Mesenchymal stem cell (in vitro differentiated cells and primary cell): Measurements from ENCODE around the gene ARID3A.
"Not testable (repeated sequence)": the region's sequence is repeated elsewhere in the genome, so short reads cannot be mapped to it uniquely, and the experiment has no call there.

Source experiments
- DNase-seq: peaks from one replicate; pipeline ENCODE4 v3.0.0-alpha.2; 2013
- H2AFZ ChIP-seq: one replicate; pipeline ENCODE4 v1.6.1; 2013; ENCODE audit warnings: low read depth, mild to moderate bottlenecking, control low read depth, inconsistent platforms, low read length, moderate library complexity
- H2AK5ac ChIP-seq: 2 replicates; pipeline ENCODE4 v1.6.1; 2013; ENCODE audit warnings: low read length, moderate library complexity, mild to moderate bottlenecking, inconsistent platforms; ENCODE audit not compliant: severe bottlenecking
- H2BK120ac ChIP-seq: one replicate; pipeline ENCODE4 v1.6.1; 2013; ENCODE audit warnings: low read depth, mild to moderate bottlenecking, inconsistent platforms, low read length, moderate library complexity
- H2BK12ac ChIP-seq, 2 experiments: one replicate each; pipeline ENCODE4 v1.6.1; 2013; ENCODE audit warnings: inconsistent platforms in 2 of 2, low read length in 2 of 2, mild to moderate bottlenecking in 2 of 2, moderate library complexity in 2 of 2, control low read depth in 1 of 2
- H2BK15ac ChIP-seq: one replicate; pipeline ENCODE4 v1.6.1; 2013; ENCODE audit warnings: mild to moderate bottlenecking, low read depth, inconsistent platforms; ENCODE audit not compliant: poor library complexity, severe bottlenecking
- H2BK5ac ChIP-seq: 2 replicates; pipeline ENCODE4 v1.6.1; 2013; ENCODE audit warnings: low read depth, mild to moderate bottlenecking, low read length, control low read depth, inconsistent platforms; ENCODE audit not compliant: poor library complexity, severe bottlenecking
- H3K14ac ChIP-seq, 2 experiments: one replicate each; pipeline ENCODE4 v1.6.1; 2013; ENCODE audit warnings: inconsistent platforms in 2 of 2, low read length in 2 of 2, control low read depth in 1 of 2, mild to moderate bottlenecking in 1 of 2, moderate library complexity in 1 of 2
- H3K18ac ChIP-seq, 2 experiments: one replicate each; pipeline ENCODE4 v1.6.1; 2013; ENCODE audit warnings: inconsistent platforms in 2 of 2, low read length in 2 of 2, control low read depth in 1 of 2, low read depth in 1 of 2, mild to moderate bottlenecking in 1 of 2
- H3K23ac ChIP-seq, 2 experiments: one replicate each; pipeline ENCODE4 v1.6.1; 2013; ENCODE audit warnings: inconsistent platforms in 2 of 2, low read length in 2 of 2, mild to moderate bottlenecking in 2 of 2, moderate library complexity in 2 of 2, control low read depth in 1 of 2
- H3K27ac ChIP-seq: 2 replicates; pipeline ENCODE4 v1.5.1; 2013; ENCODE audit warnings: mild to moderate bottlenecking, moderate library complexity, low read length, control low read depth, inconsistent platforms; ENCODE audit not compliant: poor library complexity, severe bottlenecking
- H3K27me3 ChIP-seq, 2 experiments: 2 replicates each; pipeline versions ENCODE4 v1.6.1 to v1.7.0; 2013; ENCODE audit warnings: low read length in 2 of 2, mild to moderate bottlenecking in 2 of 2, moderate library complexity in 2 of 2, control low read depth in 1 of 2, inconsistent platforms in 1 of 2; ENCODE audit not compliant: control insufficient read depth in 1 of 2, insufficient read depth in 1 of 2
- H3K36me3 ChIP-seq, 2 experiments: 2 replicates each; pipeline versions ENCODE4 v1.6.1 to v1.7.0; 2013; ENCODE audit warnings: low read length in 2 of 2, control low read depth in 1 of 2, inconsistent platforms in 1 of 2, low read depth in 1 of 2, mild to moderate bottlenecking in 1 of 2; ENCODE audit not compliant: insufficient read depth in 2 of 2, control insufficient read depth in 1 of 2
- H3K4ac ChIP-seq, 2 experiments: one replicate each; pipeline ENCODE4 v1.6.1; 2013; ENCODE audit warnings: inconsistent platforms in 2 of 2, low read length in 2 of 2, mild to moderate bottlenecking in 2 of 2, moderate library complexity in 2 of 2, control low read depth in 1 of 2, low read depth in 1 of 2
- H3K4me1 ChIP-seq: 2 replicates; pipeline ENCODE4 v1.6.1; 2013; ENCODE audit warnings: low read depth, low read length, control low read depth; ENCODE audit not compliant: control insufficient read depth, insufficient read depth
- H3K4me2 ChIP-seq: 2 replicates; pipeline ENCODE4 v1.6.1; 2013; ENCODE audit warnings: low read length, mild to moderate bottlenecking, inconsistent platforms; ENCODE audit not compliant: poor library complexity, severe bottlenecking
- H3K4me3 ChIP-seq, 2 experiments: 2 replicates each; pipeline versions ENCODE4 v1.5.1 to v1.7.0; 2013; ENCODE audit warnings: low read length in 2 of 2, mild to moderate bottlenecking in 2 of 2, control low read depth in 1 of 2, low read depth in 1 of 2; ENCODE audit not compliant: insufficient read depth in 1 of 2
- H3K79me1 ChIP-seq: replicated peaks from 2 replicates; pipeline ENCODE4 v1.6.1; 2013; ENCODE audit warnings: mild to moderate bottlenecking, control low read depth, low read length, inconsistent platforms; ENCODE audit not compliant: poor library complexity, severe bottlenecking
- H3K9ac ChIP-seq: 2 replicates; pipeline ENCODE4 v1.7.0; 2013; ENCODE audit warnings: mild to moderate bottlenecking, low read length, moderate library complexity
- H3K9me3 ChIP-seq: 2 replicates; pipeline ENCODE4 v1.7.0; 2013; ENCODE audit warnings: mild to moderate bottlenecking, low read length; ENCODE audit not compliant: control insufficient read depth
- H4K8ac ChIP-seq: one replicate; pipeline ENCODE4 v1.6.1; 2013; ENCODE audit warnings: inconsistent platforms, mild to moderate bottlenecking, low read length, moderate library complexity
- H4K91ac ChIP-seq: one replicate; pipeline ENCODE4 v1.6.1; 2013; ENCODE audit warnings: mild to moderate bottlenecking, low read length, inconsistent platforms
- WGBS: methylation state at CpG from one replicate; pipeline ENCODE4 v1.1.7; 2013; ENCODE audit warnings: mixed read lengths; 5-methylcytosine and 5-hydroxymethylcytosine counted together

The ARID3A gene

DNA sequence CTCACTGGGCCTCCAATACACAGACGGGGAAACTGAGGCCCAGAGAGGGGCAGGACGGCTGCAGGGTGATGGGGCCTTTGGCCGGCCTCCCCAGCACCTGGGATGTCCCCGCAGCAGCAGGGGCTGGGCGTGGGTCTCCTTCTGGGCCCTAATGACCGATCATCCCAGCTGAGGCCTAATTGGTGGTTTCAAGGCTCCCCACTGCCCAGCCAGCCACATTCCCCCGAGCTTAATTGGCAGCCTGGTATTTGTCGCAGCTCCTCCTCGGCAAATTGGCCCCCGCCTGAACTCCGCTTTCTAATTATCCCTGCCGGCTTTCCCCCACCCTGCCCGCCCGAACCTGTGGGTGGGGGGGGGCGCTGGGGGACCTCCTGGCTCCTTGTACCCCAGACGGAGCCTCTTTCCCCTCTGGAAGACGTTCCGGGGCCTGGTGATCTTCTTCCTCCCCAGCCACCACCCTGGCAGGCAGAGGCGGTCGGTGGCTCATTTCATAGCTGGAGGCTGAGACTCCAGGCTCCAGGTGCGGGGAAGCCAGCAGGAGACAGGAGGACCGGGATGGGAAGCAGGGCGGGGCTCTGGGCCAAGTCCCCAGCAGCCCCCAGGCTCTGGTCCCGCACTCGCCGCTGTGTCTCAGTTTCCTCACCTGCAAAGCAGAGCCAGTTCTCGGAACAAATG, 31.1 kb downstream of the ARID3A start:
- Histone ChIP-seq H3K18ac (peak overlapping the region; percentile 97), H3K14ac (peak overlapping the region in 1 of 2 experiments; percentile 19), H3K9ac (no peak overlapping the region), H2AK5ac (peak overlapping the region; percentile 98), H2BK120ac (peak overlapping the region; percentile 100), H4K91ac (peak overlapping the region; percentile 99), H4K8ac (peak overlapping the region; percentile 97), H3K79me1 (peaks cover 4% of the 10 kb centered on the region), H3K4me3 (no peak overlapping the region), H3K36me3 (peaks cover 22 to 43% of the 10 kb centered on the region in 2 experiments), H2AFZ (no peak overlapping the region), H3K4ac (peak overlapping the region; percentile 95 to 96), H3K23ac (peak overlapping the region in 1 of 2 experiments; percentile 85), H2BK12ac (peak overlapping the region; percentile 69 to 92), H2BK5ac (peak overlapping the region; percentile 98), H2BK15ac (peak overlapping the region; percentile 95), H3K27me3 (no peaks in the 10 kb centered on the region), H3K4me2 (peak overlapping the region; percentile 46), H3K27ac (peak overlapping the region; percentile 98), H3K4me1 (peaks cover 81% of the 10 kb centered on the region), H3K9me3 (no peaks in the 10 kb centered on the region)
- WGBS, result 15% methylated on average over 22 of the region's 27 CpGs
- DNase-seq, result peak; percentile 78

DNA sequence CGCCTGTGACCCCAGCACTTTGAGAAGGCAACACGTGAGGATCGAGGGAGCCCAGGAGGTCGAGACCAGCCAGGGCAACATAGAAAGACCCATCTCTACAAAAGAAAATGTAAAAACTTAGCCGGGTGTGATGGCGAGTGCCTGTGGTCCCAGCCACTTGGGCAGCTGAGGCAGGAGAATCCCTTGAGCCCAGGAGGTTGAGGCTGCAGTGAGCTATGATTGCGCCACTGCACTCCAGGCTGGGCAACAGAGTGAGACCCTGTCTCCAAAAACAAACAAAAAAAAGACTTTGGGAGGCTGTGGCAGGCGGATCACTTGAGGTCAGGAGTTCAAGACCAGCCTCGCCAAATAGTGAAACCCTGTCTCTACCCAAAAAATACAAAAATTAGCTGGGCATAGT, 31.7 kb downstream of the ARID3A start:
- Histone ChIP-seq H3K18ac (peak overlapping the region; percentile 97), H3K4me1 (peaks cover 78% of the 10 kb centered on the region), H2BK120ac (peak overlapping the region; percentile 100), H3K4ac (peak overlapping the region; percentile 71 to 77), H3K27ac (peak overlapping the region; percentile 98), H4K91ac (peak overlapping the region; percentile 97), H2BK12ac (peak overlapping the region; percentile 33 to 75), H4K8ac (peak overlapping the region; percentile 86), H2BK15ac (peak overlapping the region; percentile 95), H3K14ac (peak overlapping the region in 1 of 2 experiments; percentile 19), H2AK5ac (peak overlapping the region; percentile 96), H2BK5ac (peak overlapping the region; percentile 60), H3K36me3 (peaks cover 25 to 43% of the 10 kb centered on the region in 2 experiments)
- not testable (repeated sequence) for H3K9me3 ChIP-seq, H3K4me3 ChIP-seq, H3K4me2 ChIP-seq, H3K9ac ChIP-seq, H3K79me1 ChIP-seq, H3K23ac ChIP-seq, H2AFZ ChIP-seq, DNase-seq, H3K27me3 ChIP-seq
- 80% methylated on average over 9 of the region's 9 CpGs for WGBS

DNA sequence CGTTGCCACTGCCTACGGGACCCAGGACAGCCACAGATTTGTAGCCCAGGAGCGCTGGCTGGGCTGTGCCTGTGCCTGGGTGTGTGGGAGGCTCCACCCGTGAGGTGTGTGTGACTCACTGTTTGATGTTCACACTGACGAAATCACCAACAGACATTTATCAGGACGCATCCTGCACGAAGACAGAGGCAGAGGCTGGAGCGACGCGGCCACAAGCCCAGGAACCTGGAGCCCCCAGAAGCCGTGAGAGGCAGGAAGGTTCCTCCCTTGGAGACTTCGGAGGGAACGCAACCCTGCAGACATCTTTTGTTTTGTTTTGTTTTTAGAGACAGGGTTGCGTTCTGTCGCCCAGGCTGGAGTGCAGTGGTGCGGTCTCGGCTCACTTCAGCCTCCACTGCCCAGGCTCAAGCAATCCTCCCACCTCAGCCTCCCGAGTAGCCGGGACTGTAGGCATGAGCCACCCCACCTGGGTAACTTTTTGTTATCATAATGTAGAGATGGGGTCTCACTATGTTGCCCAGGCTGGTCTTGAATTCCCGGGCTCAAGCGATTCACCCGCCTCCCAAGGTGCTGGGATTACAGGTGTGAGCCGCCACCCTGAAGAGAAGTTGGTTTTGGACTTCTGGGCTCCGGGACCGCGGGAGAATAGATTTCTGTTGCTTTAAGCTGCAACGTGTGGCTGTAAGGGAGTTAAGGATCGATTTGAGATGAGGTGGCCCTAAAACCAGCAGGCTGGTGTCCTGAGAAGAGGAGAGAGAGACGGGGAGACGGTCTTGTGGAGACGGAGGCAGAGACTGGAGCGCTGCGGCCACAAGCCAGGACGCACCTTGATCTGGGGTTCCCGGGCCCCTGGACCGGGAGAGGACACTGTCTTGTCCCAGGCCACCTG, 33.4 kb downstream of the ARID3A start:
- 71% methylated on average over 36 of the region's 36 CpGs for WGBS
- Histone ChIP-seq H3K27ac (peak overlapping the region; percentile 11), H2BK5ac (no peak overlapping the region), H3K23ac (peak overlapping the region in 1 of 2 experiments; percentile 51), H2AFZ (no peak overlapping the region), H2BK15ac (peak overlapping the region; percentile 19), H4K8ac (peak overlapping the region; percentile 65), H3K4me1 (peaks cover 78% of the 10 kb centered on the region), H3K4me2 (no peak overlapping the region), H3K36me3 (peaks cover 33 to 58% of the 10 kb centered on the region in 2 experiments), H3K9ac (no peak overlapping the region), H3K27me3 (no peaks in the 10 kb centered on the region), H4K91ac (peak overlapping the region; percentile 74), H3K9me3 (no peaks in the 10 kb centered on the region), H3K4ac (peak overlapping the region; percentile 21 to 24), H3K18ac (peak overlapping the region; percentile 56 to 58), H3K14ac (peak overlapping the region in 1 of 2 experiments; percentile 6), H2BK120ac (no peak overlapping the region), H3K79me1 (peaks cover 13% of the 10 kb centered on the region), H2AK5ac (peak overlapping the region; percentile 80), H2BK12ac (peak overlapping the region in 1 of 2 experiments; percentile 31), H3K4me3 (no peak overlapping the region)
- peak; percentile 85 for DNase-seq

DNA sequence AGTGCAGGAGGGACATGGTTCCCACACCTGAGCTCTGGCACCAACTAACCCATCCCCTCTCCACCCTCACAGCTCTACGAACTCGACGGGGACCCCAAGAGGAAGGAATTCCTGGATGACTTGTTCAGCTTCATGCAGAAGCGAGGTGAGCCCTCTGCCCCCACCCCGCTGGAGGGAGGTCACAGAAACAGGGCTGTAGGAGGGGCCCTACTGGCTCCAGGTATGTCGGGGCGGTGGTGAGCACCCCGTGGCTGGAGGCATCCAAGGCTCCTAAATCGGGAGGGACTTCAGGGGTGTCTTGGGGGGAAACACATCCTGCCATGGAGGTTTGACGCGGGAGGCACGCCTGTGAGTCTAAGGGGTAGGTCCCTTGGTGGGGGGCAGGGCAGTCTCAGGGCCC, 34.2 kb downstream of the ARID3A start:
- Histone ChIP-seq H3K4ac (peak overlapping the region in 1 of 2 experiments; percentile 37), H3K23ac (no peak overlapping the region), H3K4me1 (peaks cover 73% of the 10 kb centered on the region), H3K9ac (no peak overlapping the region), H3K27ac (no peak overlapping the region), H3K9me3 (no peaks in the 10 kb centered on the region), H2BK15ac (no peak overlapping the region), H2BK120ac (peak overlapping the region; percentile 88), H3K4me2 (no peak overlapping the region), H4K91ac (peak overlapping the region; percentile 92), H3K14ac (peak overlapping the region in 1 of 2 experiments; percentile 9), H3K4me3 (no peak overlapping the region), H2BK5ac (no peak overlapping the region), H2AK5ac (no peak overlapping the region), H3K27me3 (no peaks in the 10 kb centered on the region), H2BK12ac (peak overlapping the region; percentile 26 to 59), H3K79me1 (peaks cover 20% of the 10 kb centered on the region), H3K36me3 (peaks cover 41 to 66% of the 10 kb centered on the region in 2 experiments), H2AFZ (no peak overlapping the region), H4K8ac (peak overlapping the region; percentile 27), H3K18ac (peak overlapping the region; percentile 18 to 85)
- 83% methylated on average over 12 of the region's 12 CpGs for WGBS
- no peak for DNase-seq
